HG03469 (cell line): ENCODE measurements around the gene ATP2B3.

ENCODE experiments used
- ATAC-seq: cut with Tn5 transposase; IDR thresholded peaks from one replicate; pipeline ENCODE4 v1.9.1; 2021; ENCODE audit warnings: mild to moderate bottlenecking, moderate library complexity, moderate number of reproducible peaks; ENCODE audit not compliant: unreplicated experiment

The ATP2B3 gene

GRCh38 chrX:153609917-153610835, 92.7 kb downstream of the ATP2B3 start:
- no peak for ATAC-seq

- no peak for ATAC-seq
Measured at GRCh38 chrX:153610836-153611213, 93.4 kb downstream of the ATP2B3 start.

DNA sequence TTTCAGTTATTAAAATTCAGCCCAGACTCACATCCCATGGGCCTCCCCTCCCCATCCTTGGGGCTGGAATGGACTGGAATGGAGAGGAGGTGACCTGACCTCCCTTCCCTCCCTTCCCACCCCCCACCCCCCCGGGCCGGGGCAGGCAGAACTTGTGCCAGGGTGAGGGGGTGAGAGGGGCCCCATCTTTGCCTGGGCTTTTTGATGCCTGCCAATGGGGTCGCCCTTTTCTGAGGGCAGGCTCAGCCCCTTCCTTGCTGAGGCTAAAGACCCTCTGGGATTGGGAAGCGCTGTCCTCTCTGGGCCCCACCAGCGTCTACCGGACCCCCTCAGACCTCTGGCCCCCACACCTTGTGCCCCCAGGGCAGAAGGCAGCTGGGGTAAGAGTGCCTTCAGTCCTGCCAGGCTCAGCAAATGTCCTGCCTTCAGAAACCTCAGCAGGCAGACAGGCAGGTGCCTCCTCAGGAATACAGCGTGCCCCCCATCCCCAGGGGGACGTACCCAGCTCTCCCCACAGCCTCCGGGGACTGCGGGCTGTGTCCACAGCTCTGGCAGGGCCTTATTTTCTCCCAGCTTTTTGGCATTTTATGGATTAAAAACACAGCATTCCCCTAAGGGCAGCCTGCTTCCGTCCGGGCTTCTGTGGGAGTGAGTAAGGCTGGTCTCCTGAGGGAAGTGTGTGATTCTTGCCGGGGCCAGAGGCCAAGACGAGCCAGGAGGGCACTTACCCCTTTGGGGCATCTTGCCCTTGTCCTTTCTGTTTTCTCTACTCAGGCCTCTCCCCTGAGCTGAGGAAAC, 94.1 kb downstream of the ATP2B3 start:
- ATAC-seq: no peak

GRCh38 chrX:153612413-153612812, 95.0 kb downstream of the ATP2B3 start:
- no peak for ATAC-seq

GRCh38 chrX:153614818-153615217, 97.4 kb downstream of the ATP2B3 start:
- ATAC-seq: no peak

- ATAC-seq: no peak
Measured at GRCh38 chrX:153620576-153620975, 103.1 kb downstream of the ATP2B3 start.

GRCh38 chrX:153621949-153622598, 104.6 kb downstream of the ATP2B3 start:
- no peak for ATAC-seq

GRCh38 chrX:153622661-153623309, 105.3 kb downstream of the ATP2B3 start:
- no peak for ATAC-seq

DNA sequence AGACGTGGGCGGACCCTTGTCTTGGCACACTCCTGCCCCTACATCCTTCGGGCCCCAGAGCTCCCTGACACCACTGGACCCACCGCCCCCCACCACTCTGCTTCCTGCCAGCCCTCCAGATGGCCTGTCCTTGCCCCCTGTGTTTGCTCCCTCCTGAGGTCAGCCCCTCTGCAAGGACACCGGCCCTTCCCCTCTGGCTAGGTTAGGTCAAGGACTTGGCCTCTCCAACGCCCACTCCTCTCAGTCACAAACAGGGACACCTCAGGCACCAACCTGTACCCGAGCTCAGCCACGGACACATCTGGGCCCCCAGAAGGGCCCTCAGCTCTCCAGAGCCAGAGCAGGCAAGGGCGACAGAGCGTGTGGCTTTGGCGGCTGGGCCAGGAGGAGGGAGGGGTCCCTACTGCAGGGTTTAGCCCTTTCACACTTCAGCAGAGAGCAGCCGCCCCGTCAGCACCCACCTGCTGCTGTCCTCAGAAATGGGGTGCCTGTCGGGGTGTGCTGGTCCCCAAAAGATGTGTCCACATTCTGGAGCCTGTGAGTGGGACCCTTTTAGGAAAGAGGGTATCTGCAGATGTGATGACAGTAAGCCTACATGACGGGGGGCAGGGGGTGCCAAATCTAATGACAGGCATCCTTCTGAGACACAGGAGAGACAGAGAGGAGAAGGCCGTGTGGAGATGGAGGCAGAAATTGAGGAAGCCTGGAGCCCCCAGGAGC, 106.0 kb downstream of the ATP2B3 start:
- no peak for ATAC-seq

DNA sequence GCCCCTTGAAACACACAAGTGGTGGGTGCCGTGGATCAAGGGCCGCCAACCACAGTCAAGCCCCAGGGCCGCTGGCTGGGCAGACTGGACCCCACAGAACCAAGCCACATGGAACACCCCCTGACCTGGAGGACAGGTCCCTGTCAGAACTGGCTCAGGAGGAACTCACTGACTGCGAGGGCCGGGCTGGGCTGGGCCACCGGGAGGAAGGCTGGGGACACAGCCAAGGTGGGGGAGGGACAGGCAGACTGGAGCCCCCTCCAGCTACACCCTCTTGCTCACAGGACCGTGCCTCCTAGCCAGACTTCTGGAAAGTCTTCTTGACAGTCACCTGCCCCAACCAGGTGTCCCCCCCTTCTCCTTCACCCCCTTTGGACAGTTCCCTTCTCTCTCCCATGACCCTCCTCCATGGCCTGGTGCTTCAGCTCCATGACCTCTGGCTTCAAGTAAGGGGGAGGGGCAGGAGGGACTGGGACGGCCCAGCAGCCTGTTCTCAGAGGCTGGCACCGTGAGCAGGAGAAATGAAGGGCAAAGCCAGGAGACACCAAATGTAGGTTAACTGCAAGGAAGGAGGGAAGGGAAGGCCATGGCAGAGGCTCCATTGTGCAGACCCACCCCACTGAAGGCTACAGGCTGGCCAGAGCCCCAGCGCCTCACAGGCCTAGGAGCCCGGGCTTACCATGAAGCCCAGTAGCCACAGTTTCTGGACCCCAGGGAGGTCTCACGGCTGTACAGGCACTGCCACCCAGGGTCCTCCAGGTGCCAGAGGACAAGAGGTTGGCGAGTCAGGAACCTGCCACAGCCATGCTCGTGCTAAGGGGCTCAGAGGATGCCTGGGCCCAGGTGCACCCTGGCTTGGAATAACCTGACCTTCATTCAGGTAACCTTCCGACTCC, 107.0 kb downstream of the ATP2B3 start:
- ATAC-seq: no peak

DNA sequence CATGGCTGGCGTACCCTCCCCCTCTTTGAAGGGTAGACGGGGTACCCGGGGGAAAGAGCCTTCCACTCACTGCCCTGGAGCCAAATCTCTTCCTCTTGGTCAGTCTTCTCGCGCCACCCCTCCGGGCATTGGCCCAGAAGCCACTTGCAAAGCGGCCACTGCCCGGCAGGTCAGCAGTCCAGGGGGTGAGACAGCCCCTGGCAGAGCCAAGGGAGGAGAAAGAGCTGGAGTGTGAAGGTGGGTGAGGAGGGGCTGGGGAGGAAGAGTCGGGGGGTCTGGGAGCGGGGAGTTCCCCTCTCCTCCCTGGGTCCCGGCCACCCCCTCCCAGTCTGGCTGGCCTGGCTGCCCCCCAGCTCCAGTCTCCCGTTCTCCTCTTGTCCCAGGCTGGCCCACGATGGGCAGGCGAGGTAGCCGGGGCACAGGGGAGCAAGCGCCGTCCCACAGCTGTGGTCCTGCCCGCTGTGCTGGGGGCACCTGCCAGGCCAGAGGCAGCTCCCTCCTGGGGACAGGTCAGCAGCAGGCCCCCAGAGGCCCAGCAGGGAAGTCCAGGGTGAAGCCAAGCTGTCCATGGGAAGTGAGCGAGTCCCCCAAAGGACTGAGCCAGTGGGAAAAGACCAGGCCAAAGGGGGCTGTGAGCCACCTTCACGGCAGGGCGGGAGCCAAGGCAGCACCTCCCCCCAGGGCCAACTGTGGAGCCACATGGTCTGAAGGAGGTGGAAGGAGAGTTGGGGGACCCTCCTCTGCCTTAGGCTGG, 108.0 kb downstream of the ATP2B3 start:
- ATAC-seq: no peak

GRCh38 chrX:153626025-153626633, 108.7 kb downstream of the ATP2B3 start:
- no peak for ATAC-seq

GRCh38 chrX:153626863-153627674, 109.6 kb downstream of the ATP2B3 start:
- ATAC-seq: no peak

DNA sequence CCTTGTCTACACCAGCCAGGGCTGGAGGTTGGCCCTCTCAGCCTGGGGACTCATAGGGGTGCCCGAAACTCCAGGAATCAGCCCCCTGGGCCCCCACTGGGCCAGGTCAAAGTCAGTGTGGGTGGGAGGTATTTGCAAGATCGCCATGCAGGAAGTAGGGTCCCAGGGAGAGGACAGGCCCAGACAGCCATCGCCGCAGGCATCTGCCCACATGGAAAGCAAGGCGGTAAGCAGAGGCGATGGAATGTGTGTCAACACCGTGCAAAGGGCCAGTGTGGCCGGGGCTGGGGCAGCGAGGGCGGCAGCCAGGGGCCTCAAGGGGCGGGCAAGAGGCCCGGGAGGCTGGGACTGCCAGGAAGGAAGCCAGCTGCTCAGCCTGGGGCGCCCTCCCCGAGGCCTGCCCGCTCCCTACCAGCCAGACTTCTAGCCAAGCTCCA, 110.3 kb downstream of the ATP2B3 start:
- no peak for ATAC-seq

DNA sequence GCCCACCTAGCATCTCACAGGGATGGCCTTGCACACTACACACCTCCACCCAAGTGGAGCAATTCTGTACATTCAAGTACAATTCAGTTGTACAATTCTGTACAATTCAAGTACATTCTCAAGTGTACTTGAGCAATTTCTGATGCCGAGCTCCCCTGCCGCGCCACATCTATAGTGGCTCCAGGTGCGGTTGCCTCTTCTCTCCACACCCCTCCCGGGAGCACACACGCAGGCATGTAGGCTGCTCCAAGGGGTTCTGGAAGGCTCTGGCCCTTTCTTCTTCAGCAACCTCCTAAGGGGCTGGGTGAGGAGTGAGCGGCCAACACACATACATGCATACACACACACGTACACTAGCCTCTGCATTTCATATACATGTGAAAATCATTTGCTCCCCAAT, 110.7 kb downstream of the ATP2B3 start:
- no peak for ATAC-seq

DNA sequence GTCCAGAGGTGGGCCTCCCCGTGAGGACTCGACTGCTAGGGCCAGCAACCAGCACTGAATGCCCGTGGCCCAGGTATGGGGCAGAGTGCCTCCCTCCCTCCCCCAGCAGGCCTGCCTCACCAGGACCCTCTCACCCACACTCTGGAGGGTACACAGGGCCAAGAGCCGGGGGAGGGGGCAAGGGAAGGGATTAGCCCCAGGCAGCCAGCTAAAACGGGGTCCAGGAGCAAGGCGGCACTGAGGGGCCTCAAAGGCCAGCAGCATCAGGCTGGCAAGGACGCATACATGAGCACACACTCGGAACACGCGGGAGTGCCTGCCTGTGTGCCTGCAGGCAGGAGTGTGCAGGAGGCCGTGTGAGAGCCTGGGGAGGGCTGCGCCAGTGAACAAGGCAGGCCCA, 111.2 kb downstream of the ATP2B3 start:
- no peak for ATAC-seq

DNA sequence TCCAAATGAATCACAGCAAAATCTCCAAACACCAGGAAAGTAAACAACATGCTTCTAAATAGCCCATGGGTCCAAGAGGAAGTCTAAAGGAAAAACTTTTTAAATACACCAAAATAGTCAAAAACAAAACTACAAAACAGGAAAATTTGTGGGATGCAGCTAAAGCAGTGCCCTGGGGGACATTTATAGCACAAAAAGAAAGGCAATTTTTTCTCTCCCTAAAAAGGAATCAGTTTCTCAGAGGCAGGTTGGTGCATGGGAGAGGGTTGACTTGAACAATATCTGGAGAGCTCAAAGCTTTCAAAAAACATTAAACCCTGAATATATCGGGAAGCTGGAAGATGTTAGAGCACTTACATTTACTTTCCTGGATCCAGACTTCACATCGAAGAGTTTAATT, 113.9 kb downstream of the ATP2B3 start:
- no peak for ATAC-seq
